HepG2 (cell line): Measurements from ENCODE around the gene SYMPK. TPM values are rescaled to one million over a fixed set of nuclear protein-coding genes. Genes with fewer than 3 reads are reported as not detected.

ENCODE experiments used
- HES4 ChIP-seq: sonication (generic); formaldehyde crosslinking; IDR thresholded peaks from 2 replicates; pipeline ENCODE4 v1.9.0; 2021; ENCODE audit warnings: mild to moderate bottlenecking, missing genetic modification reagents, borderline replicate concordance
- PCBP2 ChIP-seq: fragments of 200-400 bp; formaldehyde crosslinking; optimal IDR thresholded peaks from 2 replicates; pipeline ENCODE3; 2018; ENCODE audit warnings: low read length, low read depth; ENCODE audit not compliant: poor library complexity, severe bottlenecking
- POLR2A ChIP-seq, 2 experiments: IDR thresholded peaks; 2 replicates each; pipeline ENCODE4 v1.6.1; 2011; ENCODE audit warnings: low read depth in 2 of 2, low read length in 2 of 2, mild to moderate bottlenecking in 1 of 2, moderate library complexity in 1 of 2; ENCODE audit not compliant: insufficient read depth in 1 of 2
- RFXAP ChIP-seq: sonication (generic); formaldehyde crosslinking; IDR thresholded peaks from 2 replicates; pipeline ENCODE4 v1.4.0; 2020; ENCODE audit warnings: missing genetic modification reagents, borderline replicate concordance
- TBL1XR1 ChIP-seq: fragments of 150-350 bp; IDR thresholded peaks from 2 replicates; pipeline ENCODE4 v1.6.1; 2014; ENCODE audit warnings: borderline replicate concordance, low read length; ENCODE audit not compliant: partially characterized antibody
- TBX3 ChIP-seq: fragments of 450-650 bp; IDR thresholded peaks from 2 replicates; pipeline ENCODE4 v1.6.1; 2017; ENCODE audit warnings: antibody characterized with exemption, mild to moderate bottlenecking, inconsistent platforms, borderline replicate concordance
- ZBTB42 ChIP-seq: sonication (generic); formaldehyde crosslinking; IDR thresholded peaks from 2 replicates; pipeline ENCODE4 v1.5.0; 2020; ENCODE audit warnings: mild to moderate bottlenecking, missing genetic modification reagents
- ZNF317 ChIP-seq: sonication (generic); formaldehyde crosslinking; IDR thresholded peaks from 2 replicates; pipeline ENCODE4 v1.5.0; 2020; ENCODE audit warnings: mild to moderate bottlenecking, missing genetic modification reagents
- ZNF878 ChIP-seq: sonication (generic); formaldehyde crosslinking; IDR thresholded peaks from 2 replicates; pipeline ENCODE4 v1.8.1; 2023; ENCODE audit warnings: mild to moderate bottlenecking, missing genetic modification reagents, moderate library complexity
- polyA plus RNA-seq, 8 experiments: library from polyadenylated mRNA; depleted of rRNA in 3 of 8; stranded (reverse) in 7 of 8; unstranded in 1 of 8; fragments of >200 nt; fragmentation: Illumina TruSeq in 4 of 8; extraction: Trizol in 4 of 8; gene quantifications; 2 replicates each; pipeline versions ENCODE4 v1.2.1 to v1.2.3, GENCODE V29; 2011 to 2016; ENCODE audit warnings: low read depth in 4 of 8, missing spikeins in 1 of 8, mixed read lengths in 1 of 8; ENCODE audit not compliant: insufficient read depth in 1 of 8
- total RNA-seq, 5 experiments: library from RNA; depleted of rRNA; stranded (reverse); fragments of >200 nt; fragmentation: Illumina TruSeq; extraction: Trizol; gene quantifications; 2 replicates each; pipeline ENCODE4 v1.2.3, GENCODE V29; 2016; ENCODE audit warnings: low read depth in 1 of 5
- TF ChIP-seq, protein P1 (sequence below), 2 experiments: fragments of 450-650 bp in 1 of 2; sonication (generic) in 1 of 2; formaldehyde crosslinking in 1 of 2; IDR thresholded peaks; 2 replicates each; pipeline versions ENCODE4 v1.6.1 to v1.8.0; 2016 to 2022; ENCODE audit warnings: antibody characterized with exemption in 1 of 2, mild to moderate bottlenecking in 1 of 2, missing genetic modification reagents in 1 of 2
- TF ChIP-seq, protein P2 (sequence below): sonication (generic); formaldehyde crosslinking; IDR thresholded peaks from 2 replicates; pipeline ENCODE4 v1.8.0; 2022; ENCODE audit warnings: missing genetic modification reagents, mild to moderate bottlenecking, inconsistent platforms, borderline replicate concordance
- TF ChIP-seq, protein P3 (sequence below): sonication (generic); formaldehyde crosslinking; conservative IDR thresholded peaks from 2 replicates; pipeline ENCODE4 v1.4.0; 2020; ENCODE audit warnings: missing genetic modification reagents
- TF ChIP-seq, protein P4 (sequence below): sonication (generic); formaldehyde crosslinking; IDR thresholded peaks from 2 replicates; pipeline ENCODE4 v1.5.1; 2020; ENCODE audit warnings: mild to moderate bottlenecking, missing genetic modification reagents, moderate library complexity
- TF ChIP-seq, protein P5 (sequence below): IDR thresholded peaks from 2 replicates; pipeline ENCODE4 v1.6.1; 2018; ENCODE audit warnings: missing genetic modification reagents

SYMPK gene
- total and polyA plus RNA-seq, 2 of the 13 experiments (the other 11 are each of a cell fraction or from before 2014, with no cell fraction given), result 21.9 to 55.7 TPM

DNA sequence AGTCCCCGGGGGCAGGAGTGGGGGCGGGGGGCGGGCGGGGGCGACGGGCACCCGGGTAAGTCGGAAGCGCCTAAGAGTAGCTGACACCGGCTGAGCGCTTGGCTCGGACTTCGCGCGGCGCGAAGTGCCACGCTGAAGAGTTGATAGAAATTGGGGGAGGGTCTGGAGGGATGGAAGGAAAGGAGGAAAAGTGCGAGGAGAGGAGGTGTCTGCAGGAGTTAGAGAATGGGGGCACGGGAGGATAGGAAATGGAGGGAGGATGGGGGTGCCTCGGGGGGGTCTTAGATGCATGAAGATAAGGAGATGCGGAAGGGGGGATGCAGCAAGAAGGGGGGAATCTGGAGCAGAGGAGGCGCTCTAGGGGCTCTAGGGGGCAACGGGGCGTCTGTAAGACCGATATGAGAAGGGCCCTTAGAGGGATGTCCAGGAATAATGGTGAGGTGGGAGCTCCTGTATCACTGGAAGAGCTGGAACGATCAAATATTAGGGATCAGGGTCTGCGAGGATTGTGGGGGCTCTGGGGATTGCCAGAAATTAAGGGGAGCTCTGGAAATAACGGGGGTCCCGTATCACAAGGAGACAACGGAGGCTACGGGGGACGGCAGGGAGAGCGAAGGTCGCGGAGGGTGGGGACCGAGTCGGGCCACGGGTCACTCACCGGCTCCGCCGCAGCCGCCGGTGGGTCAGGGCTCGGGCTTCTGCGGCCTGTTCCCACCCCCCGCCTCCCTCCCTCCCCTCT lies 39.1 kb upstream of the SYMPK start, which contains the start of gene MYPOP (continued):
- TF ChIP-seq, protein P1, sequence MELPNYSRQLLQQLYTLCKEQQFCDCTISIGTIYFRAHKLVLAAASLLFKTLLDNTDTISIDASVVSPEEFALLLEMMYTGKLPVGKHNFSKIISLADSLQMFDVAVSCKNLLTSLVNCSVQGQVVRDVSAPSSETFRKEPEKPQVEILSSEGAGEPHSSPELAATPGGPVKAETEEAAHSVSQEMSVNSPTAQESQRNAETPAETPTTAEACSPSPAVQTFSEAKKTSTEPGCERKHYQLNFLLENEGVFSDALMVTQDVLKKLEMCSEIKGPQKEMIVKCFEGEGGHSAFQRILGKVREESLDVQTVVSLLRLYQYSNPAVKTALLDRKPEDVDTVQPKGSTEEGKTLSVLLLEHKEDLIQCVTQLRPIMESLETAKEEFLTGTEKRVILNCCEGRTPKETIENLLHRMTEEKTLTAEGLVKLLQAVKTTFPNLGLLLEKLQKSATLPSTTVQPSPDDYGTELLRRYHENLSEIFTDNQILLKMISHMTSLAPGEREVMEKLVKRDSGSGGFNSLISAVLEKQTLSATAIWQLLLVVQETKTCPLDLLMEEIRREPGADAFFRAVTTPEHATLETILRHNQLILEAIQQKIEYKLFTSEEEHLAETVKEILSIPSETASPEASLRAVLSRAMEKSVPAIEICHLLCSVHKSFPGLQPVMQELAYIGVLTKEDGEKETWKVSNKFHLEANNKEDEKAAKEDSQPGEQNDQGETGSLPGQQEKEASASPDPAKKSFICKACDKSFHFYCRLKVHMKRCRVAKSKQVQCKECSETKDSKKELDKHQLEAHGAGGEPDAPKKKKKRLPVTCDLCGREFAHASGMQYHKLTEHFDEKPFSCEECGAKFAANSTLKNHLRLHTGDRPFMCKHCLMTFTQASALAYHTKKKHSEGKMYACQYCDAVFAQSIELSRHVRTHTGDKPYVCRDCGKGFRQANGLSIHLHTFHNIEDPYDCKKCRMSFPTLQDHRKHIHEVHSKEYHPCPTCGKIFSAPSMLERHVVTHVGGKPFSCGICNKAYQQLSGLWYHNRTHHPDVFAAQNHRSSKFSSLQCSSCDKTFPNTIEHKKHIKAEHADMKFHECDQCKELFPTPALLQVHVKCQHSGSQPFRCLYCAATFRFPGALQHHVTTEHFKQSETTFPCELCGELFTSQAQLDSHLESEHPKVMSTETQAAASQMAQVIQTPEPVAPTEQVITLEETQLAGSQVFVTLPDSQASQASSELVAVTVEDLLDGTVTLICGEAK (IDR thresholded peaks at IDR 0.05), result no peak
- TF ChIP-seq, protein P1 (CRISPR knock-in tag; IDR thresholded peaks at IDR 0.05), result 0 out of 2 replicates have a peak, but pooled peaks have one; percentile 31
- peak; percentile 36 to 71; a peak in 2 of 4 replicates for TF ChIP-seq POLR2A (IDR thresholded peaks at IDR 0.05; ENCODE audit: insufficient read depth in 1 of 2, low read depth in 2 of 2, low read length in 2 of 2)
- TF ChIP-seq, protein P2, sequence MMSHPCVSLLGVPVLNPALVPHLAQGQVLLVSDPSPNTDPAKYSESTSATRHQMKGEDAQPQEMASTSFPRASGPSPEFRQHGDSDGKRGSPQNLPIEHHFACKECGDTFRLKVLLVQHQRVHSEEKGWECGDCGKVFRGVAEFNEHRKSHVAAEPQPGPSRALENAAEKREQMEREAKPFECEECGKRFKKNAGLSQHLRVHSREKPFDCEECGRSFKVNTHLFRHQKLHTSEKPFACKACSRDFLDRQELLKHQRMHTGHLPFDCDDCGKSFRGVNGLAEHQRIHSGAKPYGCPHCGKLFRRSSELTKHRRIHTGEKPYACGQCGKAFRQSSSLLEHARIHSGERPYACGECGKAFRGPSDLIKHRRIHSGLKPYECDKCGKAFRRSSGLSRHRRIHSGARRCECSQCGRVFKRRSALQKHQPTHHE (CRISPR knock-in tag), result 0 out of 2 replicates have a peak, but pooled peaks have one; percentile 22
- no peak for TF ChIP-seq TBX3
- peak; percentile 29; the same call in 1 of the 2 replicates for TF ChIP-seq ZNF317
- peak; percentile 64 for TF ChIP-seq PCBP2
- TF ChIP-seq TBL1XR1, result peak; percentile 5
- TF ChIP-seq, protein P3, sequence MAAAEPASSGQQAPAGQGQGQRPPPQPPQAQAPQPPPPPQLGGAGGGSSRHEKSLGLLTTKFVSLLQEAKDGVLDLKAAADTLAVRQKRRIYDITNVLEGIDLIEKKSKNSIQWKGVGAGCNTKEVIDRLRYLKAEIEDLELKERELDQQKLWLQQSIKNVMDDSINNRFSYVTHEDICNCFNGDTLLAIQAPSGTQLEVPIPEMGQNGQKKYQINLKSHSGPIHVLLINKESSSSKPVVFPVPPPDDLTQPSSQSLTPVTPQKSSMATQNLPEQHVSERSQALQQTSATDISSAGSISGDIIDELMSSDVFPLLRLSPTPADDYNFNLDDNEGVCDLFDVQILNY, result no peak
- TF ChIP-seq RFXAP (CRISPR knock-in tag), result no peak
- 0 out of 2 replicates have a peak, but pooled peaks have one; percentile 62 for TF ChIP-seq ZBTB42 (CRISPR knock-in tag)
- TF ChIP-seq, protein P4, sequence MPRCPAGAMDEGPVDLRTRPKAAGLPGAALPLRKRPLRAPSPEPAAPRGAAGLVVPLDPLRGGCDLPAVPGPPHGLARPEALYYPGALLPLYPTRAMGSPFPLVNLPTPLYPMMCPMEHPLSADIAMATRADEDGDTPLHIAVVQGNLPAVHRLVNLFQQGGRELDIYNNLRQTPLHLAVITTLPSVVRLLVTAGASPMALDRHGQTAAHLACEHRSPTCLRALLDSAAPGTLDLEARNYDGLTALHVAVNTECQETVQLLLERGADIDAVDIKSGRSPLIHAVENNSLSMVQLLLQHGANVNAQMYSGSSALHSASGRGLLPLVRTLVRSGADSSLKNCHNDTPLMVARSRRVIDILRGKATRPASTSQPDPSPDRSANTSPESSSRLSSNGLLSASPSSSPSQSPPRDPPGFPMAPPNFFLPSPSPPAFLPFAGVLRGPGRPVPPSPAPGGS (CRISPR knock-in tag), result no peak
- no peak for TF ChIP-seq HES4 (CRISPR knock-in tag)
- no peak for TF ChIP-seq ZNF878
- TF ChIP-seq, protein P5, sequence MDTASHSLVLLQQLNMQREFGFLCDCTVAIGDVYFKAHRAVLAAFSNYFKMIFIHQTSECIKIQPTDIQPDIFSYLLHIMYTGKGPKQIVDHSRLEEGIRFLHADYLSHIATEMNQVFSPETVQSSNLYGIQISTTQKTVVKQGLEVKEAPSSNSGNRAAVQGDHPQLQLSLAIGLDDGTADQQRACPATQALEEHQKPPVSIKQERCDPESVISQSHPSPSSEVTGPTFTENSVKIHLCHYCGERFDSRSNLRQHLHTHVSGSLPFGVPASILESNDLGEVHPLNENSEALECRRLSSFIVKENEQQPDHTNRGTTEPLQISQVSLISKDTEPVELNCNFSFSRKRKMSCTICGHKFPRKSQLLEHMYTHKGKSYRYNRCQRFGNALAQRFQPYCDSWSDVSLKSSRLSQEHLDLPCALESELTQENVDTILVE (CRISPR knock-in tag), result 0 out of 2 replicates have a peak, but pooled peaks have one; percentile 11
